HCT116 (cell line): Measurements from ENCODE around the gene SOS1. TPM values are rescaled to one million over a fixed set of nuclear protein-coding genes. Genes with fewer than 3 reads are reported as not detected.
A peak's percentile ranks its signal among the peaks of the same experiment; 100 is the strongest.

Experiments used
- ATAC-seq: fragments of 200-7000 bp; cut with Tn5 transposase; 2 replicates; pipeline ENCODE4 v1.9.1; 2020; ENCODE audit warnings: mild to moderate bottlenecking, moderate library complexity
- BruUV-seq: library from RNA; stranded (reverse); fragments of 400-500 nt; replicated peaks from 2 replicates; lab custom pipeline; 2021; lab: Mats Ljungman, UMichigan
- CTCF ChIA-PET: fragments of 300-600 bp; sonication (Branson Sonifier 250); formaldehyde crosslinking; loops from one replicate; lab custom pipeline; 2021; ENCODE audit warnings: antibody characterized with exemption; lab: Charles Lee
- POLR2A ChIA-PET: fragments of 300-600, 350-600 bp; sonication (Branson Sonifier 250); formaldehyde crosslinking; loops from one replicate; lab custom pipeline; 2021; ENCODE audit warnings: antibody characterized with exemption; lab: Charles Lee
- RAD21 ChIA-PET, 2 experiments: fragments of 300-600 bp; sonication (Branson Sonifier 250); formaldehyde crosslinking; loops; one replicate each; lab custom pipeline; 2023; ENCODE audit warnings: low total read pairs in 2 of 2; ENCODE audit not compliant: uncharacterized antibody in 2 of 2, unreplicated experiment in 2 of 2, low non-redundant PET in 1 of 2; lab: Charles Lee
- DNase-seq: peaks from one replicate; pipeline ENCODE4 v3.0.0-alpha.2; 2010; ENCODE audit warnings: low read depth, low spot score
- H2AFZ ChIP-seq: fragments of 200-600 bp; shearing (Covaris generic), sonication (generic); 2 replicates; pipeline ENCODE4 v1.6.1; 2017; ENCODE audit warnings: low read depth, mixed run types, mixed read lengths, antibody characterized with exemption, low read length; ENCODE audit not compliant: poor library complexity, severe bottlenecking
- H3K27ac ChIP-seq: 2 replicates; pipeline ENCODE4 v1.5.1; 2012; ENCODE audit warnings: low read depth, low read length
- H3K27me3 ChIP-seq: fragments of 200-600 bp; sonication (generic); 2 replicates; pipeline ENCODE4 v1.6.1; 2016; ENCODE audit warnings: mixed run types, low read length, mixed read lengths; ENCODE audit not compliant: insufficient read depth
- H3K36me3 ChIP-seq, 2 experiments: fragments of 200-500 bp in 1 of 2; fragments of 200-600 bp in 1 of 2; sonication (Bioruptor generic) in 1 of 2; sonication (generic) in 1 of 2; 2 replicates each; pipeline versions ENCODE4 v1.5.1 to v1.6.1; 2014 to 2016; ENCODE audit warnings: low read length in 2 of 2, inconsistent platforms in 1 of 2, mixed read lengths in 1 of 2, mixed run types in 1 of 2; ENCODE audit not compliant: insufficient read depth in 2 of 2, control insufficient read depth in 1 of 2
- H3K4me1 ChIP-seq, 2 experiments: fragments of 200-600 bp in 1 of 2; sonication (generic) in 1 of 2; 2 replicates each; pipeline versions ENCODE4 v1.5.1 to v1.6.1; 2012 to 2017; ENCODE audit warnings: low read length in 2 of 2, inconsistent platforms in 1 of 2, mild to moderate bottlenecking in 1 of 2, mixed read lengths in 1 of 2, mixed run types in 1 of 2, moderate library complexity in 1 of 2; ENCODE audit not compliant: insufficient read depth in 2 of 2, control insufficient read depth in 1 of 2
- H3K4me2 ChIP-seq: fragments of 200-600 bp; sonication (generic); 2 replicates; pipeline ENCODE4 v1.6.1; 2017; ENCODE audit warnings: mixed run types, low read length, mixed read lengths
- H3K4me3 ChIP-seq, 2 experiments: fragments of 200-600 bp in 1 of 2; sonication (generic) in 1 of 2; replicated peaks in 1 of 2; 2 replicates each; pipeline ENCODE4 v1.5.1; 2011 to 2016; ENCODE audit warnings: low read length in 2 of 2, control low read depth in 1 of 2, low read depth in 1 of 2, mild to moderate bottlenecking in 1 of 2, mixed read lengths in 1 of 2, mixed run types in 1 of 2
- H3K79me2 ChIP-seq: fragments of 200-600 bp; sonication (generic); 2 replicates; pipeline ENCODE4 v1.6.1; 2017; ENCODE audit warnings: mild to moderate bottlenecking, mixed run types, low read length, moderate library complexity, mixed read lengths; ENCODE audit not compliant: insufficient read depth
- H3K9ac ChIP-seq: fragments of 200-600 bp; sonication (generic); 2 replicates; pipeline ENCODE4 v1.6.1; 2016; ENCODE audit warnings: low read length, mixed read lengths
- H3K9me2 ChIP-seq: fragments of 200-600 bp; sonication (generic), shearing (Covaris generic); 2 replicates; pipeline ENCODE4 v1.6.1; 2017; ENCODE audit warnings: mixed run types, mild to moderate bottlenecking, moderate library complexity; ENCODE audit not compliant: insufficient read depth
- H3K9me3 ChIP-seq, 2 experiments: fragments of 200-500 bp in 1 of 2; fragments of 200-600 bp in 1 of 2; sonication (Bioruptor generic) in 1 of 2; sonication (generic) in 1 of 2; 2 replicates each; pipeline ENCODE4 v1.6.1; 2014 to 2017; ENCODE audit warnings: low read length in 2 of 2, mixed read lengths in 2 of 2, inconsistent platforms in 1 of 2, low read depth in 1 of 2, mild to moderate bottlenecking in 1 of 2, mixed run types in 1 of 2, moderate library complexity in 1 of 2; ENCODE audit not compliant: control insufficient read depth in 1 of 2, insufficient read depth in 1 of 2
- H4K20me1 ChIP-seq: fragments of 200-600 bp; sonication (generic), shearing (Covaris generic); 2 replicates; pipeline ENCODE4 v1.6.1; 2017; ENCODE audit warnings: mixed run types, mild to moderate bottlenecking, moderate library complexity; ENCODE audit not compliant: insufficient read depth
- EGR1 ChIP-seq: IDR thresholded peaks from 2 replicates; pipeline ENCODE4 v1.6.1; 2012; ENCODE audit warnings: low read depth
- EZH2phosphoT487 ChIP-seq: fragments of 200-600 bp; IDR thresholded peaks from 2 replicates; pipeline ENCODE4 v1.6.1; 2018; ENCODE audit warnings: antibody characterized with exemption, borderline replicate concordance
- RAD21 ChIP-seq: IDR thresholded peaks from 2 replicates; pipeline ENCODE4 v1.6.1; 2012; ENCODE audit warnings: low read depth, mild to moderate bottlenecking
- SRF ChIP-seq: IDR thresholded peaks from 2 replicates; pipeline ENCODE4 v1.6.1; 2012; ENCODE audit warnings: low read depth
- ZFX ChIP-seq: fragments of 450-650 bp; IDR thresholded peaks from 2 replicates; pipeline ENCODE4 v1.6.1; 2017
- intact Hi-C: fragments of 100-400 bp; cut with micrococcal nuclease; formaldehyde crosslinking; loops from 2 replicates; pipeline ENCODE4 v1.10.0; 2022
- total RNA-seq: library from RNA; stranded (reverse); gene quantifications from one replicate; pipeline ENCODE4 v1.2.1, GENCODE V29; 2021; ENCODE audit not compliant: unreplicated experiment
- TF ChIP-seq, protein P1 (sequence below), 3 experiments: fragments of 200-600 bp in 1 of 3; sonication (generic) in 1 of 3; IDR thresholded peaks in 2 of 3; conservative IDR thresholded peaks in 1 of 3; 2 replicates each; pipeline ENCODE4 v1.5.1; 2012 to 2017; ENCODE audit warnings: low read depth in 2 of 3, low read length in 2 of 3, antibody characterized with exemption in 1 of 3, borderline replicate concordance in 1 of 3, control low read depth in 1 of 3, mild to moderate bottlenecking in 1 of 3, mixed read lengths in 1 of 3, mixed run types in 1 of 3, moderate library complexity in 1 of 3; ENCODE audit not compliant: insufficient read depth in 1 of 3

SOS1 gene
- total RNA-seq, 1 experiment from 2014 or later = 19.4 TPM

DNA sequence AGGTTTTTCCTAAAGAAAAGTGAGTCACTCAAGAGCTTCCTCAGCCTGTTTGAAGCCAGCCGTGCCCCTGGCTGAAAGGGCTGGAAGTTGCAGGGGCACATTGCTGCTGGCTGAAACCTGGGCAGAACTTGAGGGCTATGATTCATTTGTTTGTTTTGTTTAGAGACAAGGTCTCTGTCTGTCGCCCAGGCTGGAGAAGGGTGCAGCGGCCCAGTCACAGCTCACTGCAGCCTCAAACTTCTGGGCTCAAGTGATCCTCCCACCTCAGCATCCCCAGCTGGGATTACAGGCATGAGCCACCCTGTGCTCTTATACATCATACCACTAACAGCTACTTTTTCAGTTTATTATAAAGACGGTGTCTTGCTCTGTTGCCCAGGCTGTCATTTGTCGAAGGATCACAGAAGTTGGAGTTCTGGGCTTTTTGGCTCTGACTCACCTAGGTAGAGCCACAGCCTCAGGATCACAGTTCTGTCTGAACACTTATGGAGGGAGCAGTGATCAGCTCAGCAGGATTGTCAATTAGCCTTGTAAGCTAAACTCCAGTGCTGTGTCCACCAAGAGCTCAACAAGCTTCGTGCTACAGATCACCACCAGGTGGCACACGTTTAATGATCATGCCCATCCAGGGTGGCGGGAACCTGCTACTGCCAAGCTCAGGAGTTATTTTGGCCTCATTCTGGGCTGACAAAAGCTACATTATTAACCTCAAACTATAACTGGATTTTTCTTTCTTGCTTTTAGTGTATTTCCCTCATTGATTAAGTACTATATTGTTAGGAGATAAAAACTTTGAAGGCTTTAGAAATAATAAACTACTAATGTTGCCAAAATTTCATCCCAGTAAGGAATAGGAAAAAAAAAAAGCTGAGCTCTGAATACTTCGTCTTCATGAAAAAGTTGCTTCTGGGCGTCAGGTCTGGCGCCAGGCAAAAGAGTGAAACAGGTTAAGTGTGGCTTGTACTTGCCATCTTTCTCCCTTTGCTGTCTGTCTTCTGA lies 173.3 kb downstream of the SOS1 start (continued):
- TF ChIP-seq, protein P1, sequence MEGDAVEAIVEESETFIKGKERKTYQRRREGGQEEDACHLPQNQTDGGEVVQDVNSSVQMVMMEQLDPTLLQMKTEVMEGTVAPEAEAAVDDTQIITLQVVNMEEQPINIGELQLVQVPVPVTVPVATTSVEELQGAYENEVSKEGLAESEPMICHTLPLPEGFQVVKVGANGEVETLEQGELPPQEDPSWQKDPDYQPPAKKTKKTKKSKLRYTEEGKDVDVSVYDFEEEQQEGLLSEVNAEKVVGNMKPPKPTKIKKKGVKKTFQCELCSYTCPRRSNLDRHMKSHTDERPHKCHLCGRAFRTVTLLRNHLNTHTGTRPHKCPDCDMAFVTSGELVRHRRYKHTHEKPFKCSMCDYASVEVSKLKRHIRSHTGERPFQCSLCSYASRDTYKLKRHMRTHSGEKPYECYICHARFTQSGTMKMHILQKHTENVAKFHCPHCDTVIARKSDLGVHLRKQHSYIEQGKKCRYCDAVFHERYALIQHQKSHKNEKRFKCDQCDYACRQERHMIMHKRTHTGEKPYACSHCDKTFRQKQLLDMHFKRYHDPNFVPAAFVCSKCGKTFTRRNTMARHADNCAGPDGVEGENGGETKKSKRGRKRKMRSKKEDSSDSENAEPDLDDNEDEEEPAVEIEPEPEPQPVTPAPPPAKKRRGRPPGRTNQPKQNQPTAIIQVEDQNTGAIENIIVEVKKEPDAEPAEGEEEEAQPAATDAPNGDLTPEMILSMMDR (IDR thresholded peaks at IDR 0.05 in 2 of 3, conservative IDR thresholded peaks at IDR 0.05 in 1 of 3; ENCODE audit: borderline replicate concordance in 1 of 3, insufficient read depth in 1 of 3, low read depth in 2 of 3, low read length in 2 of 3) = peak; percentile 82 to 88 (median 83)
- TF ChIP-seq EZH2phosphoT487 (no peak), RAD21 (peak; percentile 87)

DNA sequence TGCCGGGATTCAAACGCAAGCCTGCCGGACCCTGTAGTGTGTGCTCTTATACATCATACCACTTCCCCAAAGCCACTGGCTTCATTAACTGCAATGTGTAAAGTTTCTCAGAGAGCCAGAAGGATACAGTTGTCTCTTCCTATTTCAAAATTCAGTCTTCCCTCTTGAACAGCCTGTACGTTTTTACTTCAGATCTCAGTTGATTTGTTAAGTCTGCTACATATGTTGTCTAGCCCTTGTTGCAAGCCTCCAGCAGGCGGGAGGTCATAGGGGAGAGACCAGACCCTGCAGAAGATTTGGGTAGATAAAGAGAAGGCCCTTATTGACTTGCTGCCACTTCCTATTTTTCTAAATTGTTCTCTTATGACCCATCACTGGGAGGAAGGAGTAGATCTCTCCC lies 174.9 kb downstream of the SOS1 start:
- TF ChIP-seq EGR1 (no peak), SRF (no peak), ZFX (no peak)
- peaks cover 15 to 28% of the 10 kb centered on the region in 2 experiments for H3K4me1 ChIP-seq
- no peaks in the 10 kb centered on the region for H4K20me1 ChIP-seq
- no peak overlapping the region for H3K4me2 ChIP-seq
- H3K9ac ChIP-seq = no peak overlapping the region
- ChIA-PET POLR2A (no interaction called here), CTCF (interaction anchor here (3.1 kb wide), 1 partner anchor 283 kb away, joined by 133 read pairs; no protein-coding TSS in a partner anchor), RAD21 (no interaction called here)
- intact Hi-C loops = no loop called here
- H3K4me3 ChIP-seq = no peak overlapping the region
- ATAC-seq (no peak), DNase-seq (no peak)
- no peaks in the 10 kb centered on the region for H3K9me2 ChIP-seq
- H3K36me3 ChIP-seq = no peaks in the 10 kb centered on the region
- no peak overlapping the region for H3K27ac ChIP-seq
- H3K9me3 ChIP-seq = no peaks in the 10 kb centered on the region
- H2AFZ ChIP-seq = no peak overlapping the region
- BruUV-seq = no TSS peak
- H3K79me2 ChIP-seq = no peaks in the 10 kb centered on the region
- H3K27me3 ChIP-seq = no peaks in the 10 kb centered on the region
